Body of pancreas (tissue), 4 donors: Measurements from ENCODE around the gene NOL7. TPM values are rescaled to one million over a fixed set of nuclear protein-coding genes. Genes with fewer than 3 reads are reported as not detected.
A peak's percentile ranks its signal among the peaks of the same experiment; 100 is the strongest.

Experiments used
- ATAC-seq: fragments of 150-250 bp; one replicate; pipeline ENCODE4 v1.9.1; 2016
- DNase-seq, 4 donors: peaks; one replicate each; pipeline ENCODE4 v3.0.0-alpha.2; 2019
- H3K27ac ChIP-seq, 4 donors: fragments of 200-600 bp; sonication (generic); 1 replicate in 3 of 4; 2 replicates in 1 of 4; pipeline versions ENCODE4 v1.5.1 to v1.6.1; 2016 to 2019; ENCODE audit warnings: mild to moderate bottlenecking in 1 of 4, mixed read lengths in 1 of 4, moderate library complexity in 1 of 4
- H3K27me3 ChIP-seq, 2 donors: fragments of 200-600 bp; sonication (generic); one replicate each; pipeline ENCODE4 v1.6.0; 2016; ENCODE audit warnings: mild to moderate bottlenecking in 1 of 2
- H3K36me3 ChIP-seq, 2 donors: fragments of 200-600 bp; sonication (generic); replicated peaks in 1 of 2; 2 replicates each; pipeline ENCODE4 v1.5.1; 2016; ENCODE audit warnings: low read depth in 2 of 2; ENCODE audit not compliant: insufficient read depth in 1 of 2
- H3K4me1 ChIP-seq: fragments of 200-600 bp; sonication (generic); one replicate; pipeline ENCODE4 v1.6.0; 2016
- H3K4me3 ChIP-seq, 2 donors: fragments of 200-600 bp; sonication (generic); 1 replicate in 1 of 2; 2 replicates in 1 of 2; pipeline ENCODE4 v1.5.1; 2016 to 2019
- H3K9me3 ChIP-seq, 3 donors: fragments of 200-600 bp; sonication (generic); 1 replicate in 2 of 3; 2 replicates in 1 of 3; pipeline ENCODE4 v1.5.1; 2016
- POLR2A ChIP-seq, 3 donors: fragments of 450-650 bp; IDR thresholded peaks; one replicate each; pipeline ENCODE4 v1.6.1; 2016; ENCODE audit warnings: antibody characterized with exemption in 3 of 3, mild to moderate bottlenecking in 2 of 3
- WGBS, 2 donors: methylation state at CpG; one replicate each; pipeline ENCODE4 v1.1.5; 2017; 5-methylcytosine and 5-hydroxymethylcytosine counted together
- intact Hi-C: fragments of 100-400 bp; cut with DNase I; formaldehyde crosslinking; loops from one replicate; pipeline ENCODE4 v1.15.1; 2023
- total RNA-seq, 2 donors: library from RNA; depleted of rRNA; stranded (reverse); fragments of >200 nt; gene quantifications; one replicate each; pipeline ENCODE4 v1.1.0, GENCODE V29; 2016
- TF ChIP-seq, protein P1 (sequence below), 7 experiments: fragments of 450-650 bp in 4 of 7; fragments of 200-600 bp in 3 of 7; sonication (generic) in 3 of 7; IDR thresholded peaks; one replicate each; pipeline ENCODE4 v1.5.1; 2016 to 2019; ENCODE audit warnings: antibody characterized with exemption in 7 of 7

NOL7 gene
- total RNA-seq, 2 donors from 2014 or later = 52.1 to 164 TPM

GRCh38 chr6:13572240-13572639 is 42.9 kb upstream of the NOL7 start:
- no peak for ATAC-seq
- H3K9me3 ChIP-seq = no peaks in the 10 kb centered on the region
- no peak overlapping the region for H3K27ac ChIP-seq
- no peak for DNase-seq
- no peak for TF ChIP-seq POLR2A (IDR thresholded peaks at IDR 0.05)
- TF ChIP-seq, protein P1, sequence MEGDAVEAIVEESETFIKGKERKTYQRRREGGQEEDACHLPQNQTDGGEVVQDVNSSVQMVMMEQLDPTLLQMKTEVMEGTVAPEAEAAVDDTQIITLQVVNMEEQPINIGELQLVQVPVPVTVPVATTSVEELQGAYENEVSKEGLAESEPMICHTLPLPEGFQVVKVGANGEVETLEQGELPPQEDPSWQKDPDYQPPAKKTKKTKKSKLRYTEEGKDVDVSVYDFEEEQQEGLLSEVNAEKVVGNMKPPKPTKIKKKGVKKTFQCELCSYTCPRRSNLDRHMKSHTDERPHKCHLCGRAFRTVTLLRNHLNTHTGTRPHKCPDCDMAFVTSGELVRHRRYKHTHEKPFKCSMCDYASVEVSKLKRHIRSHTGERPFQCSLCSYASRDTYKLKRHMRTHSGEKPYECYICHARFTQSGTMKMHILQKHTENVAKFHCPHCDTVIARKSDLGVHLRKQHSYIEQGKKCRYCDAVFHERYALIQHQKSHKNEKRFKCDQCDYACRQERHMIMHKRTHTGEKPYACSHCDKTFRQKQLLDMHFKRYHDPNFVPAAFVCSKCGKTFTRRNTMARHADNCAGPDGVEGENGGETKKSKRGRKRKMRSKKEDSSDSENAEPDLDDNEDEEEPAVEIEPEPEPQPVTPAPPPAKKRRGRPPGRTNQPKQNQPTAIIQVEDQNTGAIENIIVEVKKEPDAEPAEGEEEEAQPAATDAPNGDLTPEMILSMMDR (IDR thresholded peaks at IDR 0.05) = no peak
- peaks cover 8% of the 10 kb centered on the region for H3K4me1 ChIP-seq
- 83 to 85% methylated on average over 7 of the region's 7 CpGs for WGBS, 2 donors
- intact Hi-C loops = loop anchor here (10.0 kb wide), 1 partner anchor 237 kb away; no protein-coding TSS in a partner anchor
- no peak overlapping the region for H3K4me3 ChIP-seq
- no peaks in the 10 kb centered on the region for H3K36me3 ChIP-seq
- H3K27me3 ChIP-seq = no peaks in the 10 kb centered on the region

GRCh38 chr6:13572951-13573654 is 42.0 kb upstream of the NOL7 start:
- WGBS, 2 donors = 65 to 68% methylated on average over 16 of the region's 16 CpGs
- H3K36me3 ChIP-seq = no peaks in the 10 kb centered on the region
- no peak overlapping the region for H3K4me3 ChIP-seq
- H3K9me3 ChIP-seq = no peaks in the 10 kb centered on the region
- H3K27me3 ChIP-seq = no peaks in the 10 kb centered on the region
- ATAC-seq (no peak), DNase-seq (no peak)
- peak overlapping the region; percentile 97 to 99 (median 98) for H3K27ac ChIP-seq
- intact Hi-C loops = loop anchor here (10.0 kb wide), 1 partner anchor 238 kb away; no protein-coding TSS in a partner anchor
- peaks cover 8% of the 10 kb centered on the region for H3K4me1 ChIP-seq
- no peak for TF ChIP-seq POLR2A (IDR thresholded peaks at IDR 0.05)
- TF ChIP-seq, protein P1 (IDR thresholded peaks at IDR 0.05) = no peak

DNA sequence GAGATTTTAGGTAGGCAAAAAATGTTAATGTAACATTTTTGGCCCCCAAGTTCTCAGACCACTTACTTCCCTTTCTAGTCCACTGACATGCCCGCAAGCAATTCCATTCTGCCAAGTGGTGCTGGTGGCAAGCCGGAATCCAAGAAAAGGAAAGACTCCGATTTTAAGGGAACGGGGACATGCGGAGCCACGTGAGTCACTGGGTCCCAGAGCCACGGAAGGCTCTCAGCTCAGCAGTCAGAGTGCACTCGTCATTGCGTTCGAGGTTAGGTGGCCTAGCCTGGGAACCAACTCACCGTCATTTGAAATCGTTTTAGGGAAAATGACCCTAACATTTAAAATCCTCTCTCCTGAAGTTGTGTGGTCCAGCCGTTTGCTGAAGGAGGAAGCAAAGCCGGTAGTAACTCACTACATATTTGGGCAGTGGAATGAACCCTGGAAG is 41.4 kb upstream of the NOL7 start:
- WGBS, 2 donors = 2 to 4% methylated on average over 14 of the region's 14 CpGs
- H3K27ac ChIP-seq = peak overlapping the region; percentile 97 to 99 (median 98)
- peaks cover 8% of the 10 kb centered on the region for H3K4me1 ChIP-seq
- peak overlapping the region in 1 of 2 donors; percentile 55 for H3K4me3 ChIP-seq
- TF ChIP-seq POLR2A (IDR thresholded peaks at IDR 0.05) = no peak
- H3K9me3 ChIP-seq = no peaks in the 10 kb centered on the region
- ATAC-seq (no peak), DNase-seq (peak; percentile 47 to 63 (median 49))
- H3K27me3 ChIP-seq = no peaks in the 10 kb centered on the region
- intact Hi-C loops = loop anchor here (10.0 kb wide), 1 partner anchor 239 kb away; no protein-coding TSS in a partner anchor
- H3K36me3 ChIP-seq = no peaks in the 10 kb centered on the region

GRCh38 chr6:13574149-13574570 is 41.0 kb upstream of the NOL7 start:
- Histone ChIP-seq H3K27me3 (no peaks in the 10 kb centered on the region), H3K9me3 (no peaks in the 10 kb centered on the region), H3K27ac (peak overlapping the region; percentile 97 to 99 (median 98)), H3K4me1 (peaks cover 8% of the 10 kb centered on the region), H3K36me3 (no peaks in the 10 kb centered on the region), H3K4me3 (peak overlapping the region; percentile 55 to 58)
- ATAC-seq (peak; percentile 93), DNase-seq (peak; percentile 91 to 96 (median 94))
- intact Hi-C loops = loop anchor here (10.0 kb wide), 1 partner anchor 239 kb away; no protein-coding TSS in a partner anchor
- TF ChIP-seq POLR2A (IDR thresholded peaks at IDR 0.05) = no peak
- TF ChIP-seq, protein P1 (IDR thresholded peaks at IDR 0.05) = peak in 6 of 7 experiments; percentile 34 to 71 (median 48)
- 0% methylated on average over 45 of the region's 46 CpGs; no CpG with 5 or more reads in 1 of the 2 donors for WGBS, 2 donors

DNA sequence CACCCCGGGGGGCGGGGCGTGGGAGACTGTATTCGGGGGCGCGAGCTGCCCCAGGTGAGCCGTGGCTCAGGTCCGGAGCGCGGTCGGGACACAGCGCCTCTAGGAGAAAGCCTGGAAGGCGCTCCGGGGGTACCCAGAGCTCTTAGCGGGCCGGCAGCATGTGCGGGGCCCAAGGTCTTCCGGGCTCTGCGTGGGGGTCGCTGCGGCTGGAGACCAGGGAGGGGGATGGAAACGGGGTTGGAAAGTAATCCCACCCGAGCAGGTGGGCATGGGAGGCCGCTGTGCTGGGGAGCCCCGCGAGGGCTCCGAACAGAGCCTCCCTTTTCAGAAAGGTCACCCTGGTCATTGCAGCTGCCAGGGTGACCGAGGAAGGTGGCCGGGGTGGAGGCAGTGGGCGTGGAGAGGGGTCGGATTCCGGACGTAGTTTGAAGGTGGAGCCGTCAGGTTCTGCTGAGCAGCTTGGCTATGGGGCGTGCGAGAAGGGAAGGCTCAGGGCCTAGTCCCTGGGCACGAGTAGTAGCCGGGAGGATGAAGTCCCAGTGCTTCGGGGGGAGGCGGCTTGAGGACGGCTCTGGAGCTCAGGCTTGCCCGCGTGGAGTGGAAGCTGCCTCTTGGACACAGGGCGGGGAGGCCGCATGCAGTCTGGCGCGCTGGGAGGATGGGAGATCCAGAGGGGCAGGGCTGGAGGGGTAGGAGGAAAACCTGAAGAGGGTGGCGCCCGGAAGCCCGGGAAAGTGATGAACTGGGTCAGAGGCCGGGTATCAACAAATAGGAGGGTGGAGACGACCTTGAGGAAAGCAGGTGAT is 40.4 kb upstream of the NOL7 start, which contains the start of gene SIRT5:
SIRT5 (plus strand) TSS at position 31 of the 806 bp plus-strand sequence. CDS start 9,510 bp downstream, outside the sequence.
- intact Hi-C loops = loop anchor here (10.0 kb wide), 1 partner anchor 240 kb away; no protein-coding TSS in a partner anchor
- Histone ChIP-seq H3K9me3 (no peaks in the 10 kb centered on the region), H3K27me3 (no peaks in the 10 kb centered on the region), H3K36me3 (no peaks in the 10 kb centered on the region), H3K4me3 (peak within 1 kb of the TSS; percentile 55 to 58), H3K27ac (peak within 1 kb of the TSS; percentile 97 to 99 (median 98)), H3K4me1 (peaks cover 8% of the 10 kb centered on the region)
- TF ChIP-seq POLR2A (IDR thresholded peaks at IDR 0.05) = peak; percentile 78 to 97 (median 93)
- TF ChIP-seq, protein P1 (IDR thresholded peaks at IDR 0.05) = peak in 1 of 7 experiments; percentile 90
- 0 to 1% methylated on average over 12 to 52 of the region's 52 CpGs for WGBS, 2 donors
- DNase-seq = peak; percentile 81 to 90 (median 86)
- peak; percentile 81 for ATAC-seq
